ENCODE measurements around the gene RUFY1. TPM values are rescaled to one million over a fixed set of nuclear protein-coding genes. Genes with fewer than 3 reads are reported as not detected.

The RUFY1 gene
- total and polyA plus RNA-seq, 10 of the 15 experiments (the other 5 are each of a cell fraction or from before 2014, with no cell fraction given), result 5.7 to 36.3 (median 24.5) TPM

DNA sequence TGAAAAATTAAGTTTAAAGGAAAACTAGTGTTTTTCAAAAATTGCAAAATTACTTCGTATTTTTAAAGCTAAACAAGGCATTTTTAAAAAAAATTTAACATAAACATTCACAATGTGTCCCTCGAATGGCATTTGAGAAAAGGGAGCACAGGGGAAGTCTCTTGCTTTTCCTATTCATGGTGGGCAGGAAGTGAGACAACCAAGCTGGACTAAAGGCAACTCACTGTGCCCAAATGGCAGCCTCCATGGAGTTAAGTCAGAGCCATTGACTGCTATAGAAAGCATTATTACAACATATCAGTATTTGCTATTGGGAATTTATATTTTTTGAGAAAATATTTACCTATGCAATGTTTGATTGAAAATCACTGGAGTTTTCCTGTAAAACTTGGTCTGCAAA lies 64.8 kb downstream of the RUFY1 start (continued):
- TF ChIP-seq RELA (IDR thresholded peaks at IDR 0.05; ENCODE audit: borderline replicate concordance, partially characterized antibody) (no peak), NFYA (IDR thresholded peaks at IDR 0.05; ENCODE audit: borderline replicate concordance, low read depth, low read length) (no peak), KAT2A (conservative IDR thresholded peaks at IDR 0.05; ENCODE audit: control insufficient read depth, low read depth, low read length) (no peak), PML (IDR thresholded peaks at IDR 0.05; ENCODE audit: low read length) (no peak), ZNF217 (IDR thresholded peaks at IDR 0.05) (no peak), ZNF384 (IDR thresholded peaks at IDR 0.05; ENCODE audit: borderline replicate concordance, low read depth, low read length) (no peak)
- TF ChIP-seq, protein P1, sequence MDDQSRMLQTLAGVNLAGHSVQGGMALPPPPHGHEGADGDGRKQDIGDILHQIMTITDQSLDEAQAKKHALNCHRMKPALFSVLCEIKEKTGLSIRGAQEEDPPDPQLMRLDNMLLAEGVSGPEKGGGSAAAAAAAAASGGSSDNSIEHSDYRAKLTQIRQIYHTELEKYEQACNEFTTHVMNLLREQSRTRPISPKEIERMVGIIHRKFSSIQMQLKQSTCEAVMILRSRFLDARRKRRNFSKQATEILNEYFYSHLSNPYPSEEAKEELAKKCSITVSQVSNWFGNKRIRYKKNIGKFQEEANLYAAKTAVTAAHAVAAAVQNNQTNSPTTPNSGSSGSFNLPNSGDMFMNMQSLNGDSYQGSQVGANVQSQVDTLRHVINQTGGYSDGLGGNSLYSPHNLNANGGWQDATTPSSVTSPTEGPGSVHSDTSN (IDR thresholded peaks at IDR 0.05; ENCODE audit: insufficient replicate concordance, low read depth, low read length), result no peak

DNA sequence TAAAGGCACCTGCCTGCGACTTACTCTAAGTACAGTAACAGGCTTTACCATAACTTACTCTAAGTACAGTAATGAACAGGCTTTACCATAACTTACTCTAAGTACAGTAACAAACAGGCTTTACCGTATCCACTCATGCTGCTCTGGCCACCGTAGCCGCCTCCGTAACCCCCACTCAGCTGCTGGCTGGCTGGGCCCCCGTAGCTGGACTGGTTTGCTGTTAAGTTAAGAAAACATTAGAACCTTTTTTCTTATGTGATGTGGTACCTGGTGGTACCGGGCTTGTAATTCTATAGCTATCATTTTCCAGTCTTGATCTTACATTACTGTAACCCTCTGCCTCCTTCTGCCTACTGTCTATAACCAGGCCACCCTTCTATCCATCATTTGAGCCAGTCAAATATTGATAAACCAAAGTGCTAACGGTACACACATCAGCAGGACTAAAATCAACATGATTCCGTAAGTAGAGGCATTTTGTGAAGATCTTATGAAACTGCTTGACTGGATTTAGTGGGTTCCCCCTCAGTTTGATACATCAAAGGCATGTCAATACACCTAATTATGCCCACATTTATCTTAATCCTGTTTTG lies 65.7 kb downstream of the RUFY1 start:
- SMC1A ChIA-PET (ENCODE audit: uncharacterized antibody, unreplicated experiment), result no interaction called here
- H3K79me2 ChIP-seq (ENCODE audit: control insufficient read depth, insufficient read depth, low read length), result peaks cover 37% of the 10 kb centered on the region
- CTCF ChIA-PET, result interaction anchor here (0.6 kb wide), 2 partner anchors 9 to 15 kb away, joined by 3 read pairs; no protein-coding TSS in a partner anchor
- no peak overlapping the region for H3K4me3 ChIP-seq
- RAD21 ChIA-PET (ENCODE audit: unreplicated experiment), result interaction anchor here (0.7 kb wide), 1 partner anchor 99 kb away, joined by 3 read pairs; no protein-coding TSS in a partner anchor
- no peak overlapping the region for H3K4me2 ChIP-seq (ENCODE audit: control insufficient read depth, insufficient read depth)
- no peak overlapping the region for H3K27ac ChIP-seq (ENCODE audit: control insufficient read depth, insufficient read depth)
- intact Hi-C loops (cut with micrococcal nuclease; ENCODE audit: unreplicated experiment) (no loop called here), in situ Hi-C loops (cut with MboI) (no loop called here)
- peaks cover 10% of the 10 kb centered on the region; the same call in 1 of the 2 replicates for H4K20me1 ChIP-seq (ENCODE audit: control insufficient read depth, insufficient read depth)
- H3K27me3 ChIP-seq (replicated peaks in 1 of 2; ENCODE audit: control insufficient read depth in 2 of 2, insufficient read depth in 2 of 2, low read length in 1 of 2), result no peaks in the 10 kb centered on the region
- POLR2A ChIA-PET, result interaction anchor here (0.6 kb wide), 1 partner anchor 88 kb away, joined by 4 read pairs; no protein-coding TSS in a partner anchor
- ATAC-seq (no peak), DNase-seq (ENCODE audit: low read depth, low spot score) (no peak), FAIRE-seq (no peak)
- no peak overlapping the region for H2AFZ ChIP-seq (ENCODE audit: control insufficient read depth, low read depth, low read length)
- peaks cover 26 to 42% of the 10 kb centered on the region in 2 experiments for H3K36me3 ChIP-seq (ENCODE audit: control insufficient read depth in 2 of 2, insufficient read depth in 2 of 2, low read length in 1 of 2)
- no peaks in the 10 kb centered on the region for H3K4me1 ChIP-seq (ENCODE audit: control insufficient read depth, insufficient read depth, low read length)
- H3K9ac ChIP-seq (ENCODE audit: control insufficient read depth, insufficient read depth, low read length), result no peak overlapping the region
- no peaks in the 10 kb centered on the region for H3K9me3 ChIP-seq (replicated peaks; ENCODE audit: control insufficient read depth, insufficient read depth, low read length)
- no TSS peak for BruUV-seq (replicated peaks)
- 90% methylated on average over 9 of the region's 9 CpGs for WGBS (ENCODE audit: insufficient coverage, insufficient replicate concordance, low lambda C conversion rate, missing lambda C conversion rate)
- TF ChIP-seq, protein P2, sequence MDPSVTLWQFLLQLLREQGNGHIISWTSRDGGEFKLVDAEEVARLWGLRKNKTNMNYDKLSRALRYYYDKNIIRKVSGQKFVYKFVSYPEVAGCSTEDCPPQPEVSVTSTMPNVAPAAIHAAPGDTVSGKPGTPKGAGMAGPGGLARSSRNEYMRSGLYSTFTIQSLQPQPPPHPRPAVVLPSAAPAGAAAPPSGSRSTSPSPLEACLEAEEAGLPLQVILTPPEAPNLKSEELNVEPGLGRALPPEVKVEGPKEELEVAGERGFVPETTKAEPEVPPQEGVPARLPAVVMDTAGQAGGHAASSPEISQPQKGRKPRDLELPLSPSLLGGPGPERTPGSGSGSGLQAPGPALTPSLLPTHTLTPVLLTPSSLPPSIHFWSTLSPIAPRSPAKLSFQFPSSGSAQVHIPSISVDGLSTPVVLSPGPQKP (IDR thresholded peaks at IDR 0.05; ENCODE audit: low read depth, low read length), result no peak
- TF ChIP-seq POLR2AphosphoS5 (IDR thresholded peaks at IDR 0.05; ENCODE audit: low read length), result peak; percentile 68
- no peak for TF ChIP-seq POLR2AphosphoS2 (IDR thresholded peaks at IDR 0.05; ENCODE audit: low read depth, low read length)
- TF ChIP-seq, protein P3, sequence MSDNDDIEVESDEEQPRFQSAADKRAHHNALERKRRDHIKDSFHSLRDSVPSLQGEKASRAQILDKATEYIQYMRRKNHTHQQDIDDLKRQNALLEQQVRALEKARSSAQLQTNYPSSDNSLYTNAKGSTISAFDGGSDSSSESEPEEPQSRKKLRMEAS (IDR thresholded peaks at IDR 0.05; ENCODE audit: low read depth, low read length), result no peak
- TF ChIP-seq, protein P4, sequence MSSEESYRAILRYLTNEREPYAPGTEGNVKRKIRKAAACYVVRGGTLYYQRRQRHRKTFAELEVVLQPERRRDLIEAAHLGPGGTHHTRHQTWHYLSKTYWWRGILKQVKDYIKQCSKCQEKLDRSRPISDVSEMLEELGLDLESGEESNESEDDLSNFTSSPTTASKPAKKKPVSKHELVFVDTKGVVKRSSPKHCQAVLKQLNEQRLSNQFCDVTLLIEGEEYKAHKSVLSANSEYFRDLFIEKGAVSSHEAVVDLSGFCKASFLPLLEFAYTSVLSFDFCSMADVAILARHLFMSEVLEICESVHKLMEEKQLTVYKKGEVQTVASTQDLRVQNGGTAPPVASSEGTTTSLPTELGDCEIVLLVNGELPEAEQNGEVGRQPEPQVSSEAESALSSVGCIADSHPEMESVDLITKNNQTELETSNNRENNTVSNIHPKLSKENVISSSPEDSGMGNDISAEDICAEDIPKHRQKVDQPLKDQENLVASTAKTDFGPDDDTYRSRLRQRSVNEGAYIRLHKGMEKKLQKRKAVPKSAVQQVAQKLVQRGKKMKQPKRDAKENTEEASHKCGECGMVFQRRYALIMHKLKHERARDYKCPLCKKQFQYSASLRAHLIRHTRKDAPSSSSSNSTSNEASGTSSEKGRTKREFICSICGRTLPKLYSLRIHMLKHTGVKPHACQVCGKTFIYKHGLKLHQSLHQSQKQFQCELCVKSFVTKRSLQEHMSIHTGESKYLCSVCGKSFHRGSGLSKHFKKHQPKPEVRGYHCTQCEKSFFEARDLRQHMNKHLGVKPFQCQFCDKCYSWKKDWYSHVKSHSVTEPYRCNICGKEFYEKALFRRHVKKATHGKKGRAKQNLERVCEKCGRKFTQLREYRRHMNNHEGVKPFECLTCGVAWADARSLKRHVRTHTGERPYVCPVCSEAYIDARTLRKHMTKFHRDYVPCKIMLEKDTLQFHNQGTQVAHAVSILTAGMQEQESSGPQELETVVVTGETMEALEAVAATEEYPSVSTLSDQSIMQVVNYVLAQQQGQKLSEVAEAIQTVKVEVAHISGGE (CRISPR knock-in tag; IDR thresholded peaks at IDR 0.05), result no peak
- TF ChIP-seq HDAC2 (IDR thresholded peaks at IDR 0.05), result no peak
- no peak for TF ChIP-seq EP300 (IDR thresholded peaks at IDR 0.05; ENCODE audit: borderline replicate concordance in 1 of 2, control insufficient read depth in 1 of 2, low read depth in 2 of 2, low read length in 2 of 2)
- TF ChIP-seq, protein P5, sequence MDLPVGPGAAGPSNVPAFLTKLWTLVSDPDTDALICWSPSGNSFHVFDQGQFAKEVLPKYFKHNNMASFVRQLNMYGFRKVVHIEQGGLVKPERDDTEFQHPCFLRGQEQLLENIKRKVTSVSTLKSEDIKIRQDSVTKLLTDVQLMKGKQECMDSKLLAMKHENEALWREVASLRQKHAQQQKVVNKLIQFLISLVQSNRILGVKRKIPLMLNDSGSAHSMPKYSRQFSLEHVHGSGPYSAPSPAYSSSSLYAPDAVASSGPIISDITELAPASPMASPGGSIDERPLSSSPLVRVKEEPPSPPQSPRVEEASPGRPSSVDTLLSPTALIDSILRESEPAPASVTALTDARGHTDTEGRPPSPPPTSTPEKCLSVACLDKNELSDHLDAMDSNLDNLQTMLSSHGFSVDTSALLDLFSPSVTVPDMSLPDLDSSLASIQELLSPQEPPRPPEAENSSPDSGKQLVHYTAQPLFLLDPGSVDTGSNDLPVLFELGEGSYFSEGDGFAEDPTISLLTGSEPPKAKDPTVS (IDR thresholded peaks at IDR 0.05; ENCODE audit: low read depth, low read length), result no peak

Data from GM12878 (cell line).